Measurements from ENCODE around the gene GDI1. TPM values are rescaled to one million over a fixed set of nuclear protein-coding genes. Genes with fewer than 3 reads are reported as not detected.
A peak's percentile ranks its signal among the peaks of the same experiment; 100 is the strongest.

Gene GDI1
- total and polyA plus RNA-seq, 2 donors (not counting 1 experiment from before 2014, with no cell fraction given): 199 to 311 TPM

- 0% methylated on average over 60 of the region's 85 CpGs for WGBS (ENCODE audit: insufficient coverage)
- H3K27ac Mint-ChIP-seq: peak within 1 kb of the TSS; percentile 94
Measured at GRCh38 chrX:154478728-154479622, 42.0 kb downstream of the GDI1 start, which contains the start of gene LAGE3. TSS of gene LAGE3 (minus strand) at chrX:154479281. CDS start at chrX:154478915, 366 bp downstream.

GRCh38 chrX:154481195-154481594, 44.2 kb downstream of the GDI1 start:
- no CpG with 5 or more reads among the region's 5 CpGs for WGBS (ENCODE audit: insufficient coverage)
- ATAC-seq (ENCODE audit: low read depth): no peak
- H3K4me3 Mint-ChIP-seq: peak overlapping the region; percentile 38

More at GRCh38 chrX:154478728-154479622, 42.0 kb downstream of the GDI1 start, which contains the start of gene LAGE3:
- no peak for TF ChIP-seq EZH2 (IDR thresholded peaks at IDR 0.05; ENCODE audit: borderline replicate concordance, insufficient read depth, low read depth, low read length, poor library complexity, severe bottlenecking)
- Histone ChIP-seq H3K4me1 (ENCODE audit: control insufficient read depth in 2 of 2, insufficient read depth in 2 of 2, low read length in 2 of 2) (peaks cover 5 to 16% of the 10 kb centered on the region in 2 donors), H3K27me3 (replicated peaks in 1 of 4; ENCODE audit: control extremely low read depth in 1 of 4, control insufficient read depth in 3 of 4, insufficient read depth in 4 of 4, low read length in 3 of 4) (no peaks in the 10 kb centered on the region), H4K20me1 (ENCODE audit: control insufficient read depth, insufficient read depth, low read length, poor library complexity, severe bottlenecking) (no peaks in the 10 kb centered on the region), H3K9ac (ENCODE audit: low read length) (peak within 1 kb of the TSS; percentile 49), H3K36me3 (replicated peaks in 1 of 2; ENCODE audit: control extremely low read depth in 1 of 2, control insufficient read depth in 1 of 2, extremely low read depth in 1 of 2, insufficient read depth in 2 of 2, low read length in 1 of 2) (peaks cover 0 to 4% of the 10 kb centered on the region in 2 experiments), H3K4me2 (replicated peaks; ENCODE audit: low read depth, low read length, poor library complexity, severe bottlenecking) (peak within 1 kb of the TSS; percentile 75), H3K9me3 (ENCODE audit: control extremely low read depth in 1 of 3, control insufficient read depth in 2 of 3, insufficient read depth in 1 of 3, low read length in 2 of 3) (no peaks in the 10 kb centered on the region), H3K4me3 (ENCODE audit: control extremely low read depth in 1 of 5, extremely low read depth in 1 of 5, insufficient read depth in 1 of 5, low read depth in 2 of 5, low read length in 4 of 5) (peak within 1 kb of the TSS in 4 of 5 experiments; percentile 51 to 59 (median 54)), H2AFZ (ENCODE audit: insufficient read depth, low read depth, low read length, poor library complexity, severe bottlenecking) (peak within 1 kb of the TSS; percentile 65), H3K27ac (ENCODE audit: low read length in 2 of 2) (peak within 1 kb of the TSS; percentile 75 to 84), H3K79me2 (ENCODE audit: control insufficient read depth, insufficient read depth, low read length) (peaks cover 4% of the 10 kb centered on the region)
- POLR2A ChIA-PET: interaction anchor here (0.6 to 1.8 kb wide), 4 partner anchors 10 to 233 kb away, joined by 5 to 17 read pairs (median 6); partner anchors contain the start of gene PLXNA3
- Mint-ChIP-seq H3K9me3 (ENCODE audit: insufficient read depth) (no peaks in the 10 kb centered on the region), H3K27me3 (no peaks in the 10 kb centered on the region), H3K4me3 (peak within 1 kb of the TSS; percentile 88), H3K4me1 (peaks cover 19% of the 10 kb centered on the region)
- CTCF ChIA-PET: interaction anchor here (1.9 kb wide), 1 partner anchor 48 kb away, joined by 5 read pairs; no protein-coding TSS in a partner anchor
- DNase-seq (peak; percentile 94), ATAC-seq (ENCODE audit: low read depth) (peak; percentile 88)
- intact Hi-C loops (cut with micrococcal nuclease): loop anchor here (1.0 to 5.0 kb wide), 3 partner anchors 11 to 37 kb away; partner anchors contain the start of genes FAM3A, FAM50A and SLC10A3

More at GRCh38 chrX:154481195-154481594, 44.2 kb downstream of the GDI1 start:
- H3K27me3 ChIP-seq (replicated peaks in 1 of 4; ENCODE audit: control extremely low read depth in 1 of 4, control insufficient read depth in 3 of 4, insufficient read depth in 4 of 4, low read length in 3 of 4): no peaks in the 10 kb centered on the region
- H3K9me3 Mint-ChIP-seq (ENCODE audit: insufficient read depth): no peaks in the 10 kb centered on the region
- CTCF ChIA-PET: interaction anchor here (0.9 to 1.4 kb wide), 2 partner anchors 29 to 83 kb away, joined by 3 to 6 read pairs; partner anchors contain the start of gene RPL10
- peaks cover 15% of the 10 kb centered on the region for H3K79me2 ChIP-seq (ENCODE audit: control insufficient read depth, insufficient read depth, low read length)
- DNase-seq: no peak
- H3K27me3 Mint-ChIP-seq: no peaks in the 10 kb centered on the region
- H2AFZ ChIP-seq (ENCODE audit: insufficient read depth, low read depth, low read length, poor library complexity, severe bottlenecking): no peak overlapping the region
- H3K9me3 ChIP-seq (ENCODE audit: control extremely low read depth in 1 of 3, control insufficient read depth in 2 of 3, insufficient read depth in 1 of 3, low read length in 2 of 3): no peaks in the 10 kb centered on the region
- no peak overlapping the region for H3K4me3 ChIP-seq (ENCODE audit: control extremely low read depth in 1 of 5, extremely low read depth in 1 of 5, insufficient read depth in 1 of 5, low read depth in 2 of 5, low read length in 4 of 5)
- H3K27ac ChIP-seq (ENCODE audit: low read length in 2 of 2): no peak overlapping the region
- peaks cover 19% of the 10 kb centered on the region for H3K4me1 Mint-ChIP-seq
- H3K27ac Mint-ChIP-seq: peak overlapping the region; percentile 60
- TF ChIP-seq EZH2 (IDR thresholded peaks at IDR 0.05; ENCODE audit: borderline replicate concordance, insufficient read depth, low read depth, low read length, poor library complexity, severe bottlenecking): no peak
- TF ChIP-seq CTCF (IDR thresholded peaks at IDR 0.05): no peak
- POLR2A ChIA-PET: no interaction called here
- no peak overlapping the region for H3K9ac ChIP-seq (ENCODE audit: low read length)
- H3K4me2 ChIP-seq (replicated peaks; ENCODE audit: low read depth, low read length, poor library complexity, severe bottlenecking): no peak overlapping the region
- peaks cover 11 to 27% of the 10 kb centered on the region in 2 donors for H3K4me1 ChIP-seq (ENCODE audit: control insufficient read depth in 2 of 2, insufficient read depth in 2 of 2, low read length in 2 of 2)
- peaks cover 0 to 8% of the 10 kb centered on the region in 2 experiments for H3K36me3 ChIP-seq (replicated peaks in 1 of 2; ENCODE audit: control extremely low read depth in 1 of 2, control insufficient read depth in 1 of 2, extremely low read depth in 1 of 2, insufficient read depth in 2 of 2, low read length in 1 of 2)
- H4K20me1 ChIP-seq (ENCODE audit: control insufficient read depth, insufficient read depth, low read length, poor library complexity, severe bottlenecking): no peaks in the 10 kb centered on the region
- intact Hi-C loops (cut with micrococcal nuclease): no loop called here

Measured in B cell (primary cell).